GM12878 (cell line): ENCODE measurements around the gene TMEM140. TPM values are rescaled to one million over a fixed set of nuclear protein-coding genes. Genes with fewer than 3 reads are reported as not detected.

Source experiments
- ATAC-seq: fragments of 200-7000 bp; cut with Tn5 transposase; 3 replicates; pipeline ENCODE4 v1.9.1; 2020; ENCODE audit warnings: mild to moderate bottlenecking, moderate library complexity
- BruUV-seq: library from RNA; stranded (reverse); fragments of 400-500 nt; replicated peaks from 2 replicates; lab custom pipeline; 2021; lab: Mats Ljungman, UMichigan
- CTCF ChIA-PET: fragments of 300-600 bp; sonication (Branson Sonifier 250); formaldehyde crosslinking; extraction: SDS; loops from one replicate; lab custom pipeline; 2021; ENCODE audit warnings: inconsistent platforms; lab: Yijun Ruan, JAX
- POLR2A ChIA-PET: fragments of 350-600 bp; formaldehyde crosslinking; extraction: SDS; loops from one replicate; lab custom pipeline; 2021; ENCODE audit warnings: inconsistent platforms; lab: Charles Lee
- RAD21 ChIA-PET: fragments of 300-600 bp; sonication (Branson Sonifier 250); formaldehyde crosslinking; loops from one replicate; lab custom pipeline; 2023; ENCODE audit warnings: antibody characterized with exemption; ENCODE audit not compliant: unreplicated experiment; lab: Charles Lee
- SMC1A ChIA-PET: fragments of 300-600 bp; sonication (Branson Sonifier 250); formaldehyde crosslinking; loops from one replicate; lab custom pipeline; 2023; ENCODE audit not compliant: unreplicated experiment, uncharacterized antibody; lab: Charles Lee
- DNase-seq: peaks from one replicate; pipeline ENCODE4 v3.0.0-alpha.2; 2011; ENCODE audit warnings: low read depth, low spot score
- FAIRE-seq: peaks from 3 replicates; lab custom pipeline; 2011; peaks lifted over from hg19 to GRCh38; lab: Jason Lieb, UNC
- H2AFZ ChIP-seq: 2 replicates; pipeline ENCODE4 v1.6.0; 2011; ENCODE audit warnings: low read depth, low read length, control low read depth; ENCODE audit not compliant: control insufficient read depth
- H3K27ac ChIP-seq: 2 replicates; pipeline ENCODE4 v1.5.1; 2011; ENCODE audit warnings: control low read depth; ENCODE audit not compliant: control insufficient read depth, insufficient read depth
- H3K27me3 ChIP-seq, 2 experiments: replicated peaks in 1 of 2; 2 replicates each; pipeline versions ENCODE4 v1.6.0 to v1.6.1; 2011; ENCODE audit warnings: low read length in 1 of 2; ENCODE audit not compliant: control insufficient read depth in 2 of 2, insufficient read depth in 2 of 2
- H3K36me3 ChIP-seq, 2 experiments: 2 replicates each; pipeline ENCODE4 v1.5.1; 2011; ENCODE audit warnings: low read length in 1 of 2; ENCODE audit not compliant: control insufficient read depth in 2 of 2, insufficient read depth in 2 of 2
- H3K4me1 ChIP-seq: 2 replicates; pipeline ENCODE4 v1.6.1; 2011; ENCODE audit warnings: mild to moderate bottlenecking, low read length, moderate library complexity, mixed read lengths; ENCODE audit not compliant: control insufficient read depth, insufficient read depth
- H3K4me2 ChIP-seq: 2 replicates; pipeline ENCODE4 v1.6.0; 2011; ENCODE audit warnings: control low read depth; ENCODE audit not compliant: control insufficient read depth, insufficient read depth
- H3K4me3 ChIP-seq: fragments of 200-600 bp; sonication (generic); 2 replicates; pipeline ENCODE4 v1.5.1; 2016
- H3K79me2 ChIP-seq: 2 replicates; pipeline ENCODE4 v1.6.0; 2011; ENCODE audit warnings: low read length; ENCODE audit not compliant: control insufficient read depth, insufficient read depth
- H3K9ac ChIP-seq: 2 replicates; pipeline ENCODE4 v1.8.0; 2011; ENCODE audit warnings: low read length, control low read depth, mixed read lengths; ENCODE audit not compliant: control insufficient read depth, insufficient read depth
- H3K9me3 ChIP-seq: replicated peaks from 3 replicates; pipeline ENCODE4 v1.5.1; 2011; ENCODE audit warnings: mild to moderate bottlenecking, low read length; ENCODE audit not compliant: control insufficient read depth, insufficient read depth
- H4K20me1 ChIP-seq: 2 replicates; pipeline ENCODE4 v1.6.0; 2011; ENCODE audit not compliant: control insufficient read depth, insufficient read depth
- POLR2A ChIP-seq: IDR thresholded peaks from 2 replicates; pipeline ENCODE4 v1.6.1; 2011; ENCODE audit warnings: low read depth, mild to moderate bottlenecking, low read length
- POLR2AphosphoS2 ChIP-seq: IDR thresholded peaks from 2 replicates; pipeline ENCODE4 v1.6.1; 2011; ENCODE audit warnings: low read depth, mild to moderate bottlenecking, low read length, improper control_type of control experiment, moderate library complexity
- POLR2AphosphoS5 ChIP-seq: IDR thresholded peaks from 2 replicates; pipeline ENCODE4 v1.6.1; 2011; ENCODE audit warnings: mild to moderate bottlenecking, low read length, inconsistent platforms
- WGBS: methylation state at CpG from one replicate; pipeline ENCODE4 v1.1.6; 2016; ENCODE audit warnings: low lambda C conversion rate; ENCODE audit not compliant: insufficient replicate concordance, insufficient coverage; ENCODE audit errors: missing lambda C conversion rate; 5-methylcytosine and 5-hydroxymethylcytosine counted together
- in situ Hi-C: fragments of 300-500 bp; cut with MboI; formaldehyde crosslinking; loops from 9 replicates; pipeline ENCODE4 v1.14.3; 2018; ENCODE audit warnings: mixed read lengths
- intact Hi-C: fragments of 100-400 bp; cut with micrococcal nuclease; formaldehyde crosslinking; loops from one replicate; pipeline ENCODE4 v1.14.2; 2022; ENCODE audit not compliant: unreplicated experiment
- polyA plus RNA-seq, 11 experiments: library from polyadenylated mRNA; depleted of rRNA in 4 of 11; unstranded in 6 of 11; stranded (reverse) in 5 of 11; fragments of >200 nt; fragmentation: Nextera tagmentation in 4 of 11; fragmentation: Illumina TruSeq in 1 of 11; extraction: Ambion mirVana in 4 of 11; extraction: Trizol in 1 of 11; gene quantifications; 1 replicate in 1 of 11; 2 replicates in 10 of 11; pipeline versions ENCODE4 v1.2.1 to v1.2.3, GENCODE V29; 2011 to 2016; ENCODE audit warnings: inconsistent platforms in 2 of 11, missing spikeins in 2 of 11, low read depth in 1 of 11
- total RNA-seq, 4 experiments: library from RNA; depleted of rRNA in 3 of 4; stranded (reverse); fragments of >200 nt in 3 of 4; fragmentation: Illumina TruSeq in 1 of 4; extraction: Trizol in 1 of 4; gene quantifications; 2 replicates each; pipeline versions ENCODE4 v1.2.1 to v1.2.3, GENCODE V29; 2013 to 2021
- TF ChIP-seq, protein P1 (sequence below): IDR thresholded peaks from 2 replicates; pipeline ENCODE4 v1.6.1; 2012; ENCODE audit warnings: improper control_type of control experiment, low read depth, low read length; ENCODE audit not compliant: insufficient replicate concordance

The TMEM140 gene
- total and polyA plus RNA-seq, 10 of the 15 experiments (the other 5 are each of a cell fraction or from before 2014, with no cell fraction given) = 0.85 to 20.7 (median 3.3) TPM

DNA sequence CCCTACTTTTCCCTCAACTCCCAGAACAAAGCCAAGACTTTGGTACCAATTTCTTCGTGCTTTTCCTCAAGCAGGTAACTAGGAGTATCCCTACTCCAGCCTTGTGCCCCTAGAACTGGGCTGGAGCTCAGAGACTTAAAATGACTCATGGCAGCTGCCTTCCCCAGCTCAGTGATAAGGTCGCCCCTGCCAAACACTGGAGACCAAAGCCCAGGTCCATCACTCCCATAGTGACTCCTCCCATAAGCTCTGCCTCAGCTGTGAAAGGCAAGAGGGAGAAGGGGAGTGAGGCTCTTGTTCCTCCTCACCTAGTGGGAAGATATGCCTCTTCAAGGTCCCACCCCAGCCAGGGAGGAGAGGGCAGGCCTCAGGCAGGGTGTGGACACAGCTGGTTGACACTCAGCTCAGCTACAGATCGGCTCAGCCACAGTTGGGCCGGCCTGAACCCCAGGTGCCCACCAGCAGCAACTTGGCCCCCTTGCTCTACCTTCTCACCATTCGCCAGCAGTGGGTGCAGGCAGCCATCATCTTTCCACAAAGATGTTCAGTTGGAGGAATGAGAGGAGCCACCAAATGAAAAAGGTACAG is 36.5 kb downstream of the TMEM140 start:
- in situ Hi-C loops = no loop called here

More for the DNA sequence above, 36.5 kb downstream of the TMEM140 start:
- H3K4me3 ChIP-seq = no peak overlapping the region
- H3K79me2 ChIP-seq = peaks cover 34% of the 10 kb centered on the region
- intact Hi-C loops = no loop called here
- ATAC-seq (no peak), FAIRE-seq (no peak), DNase-seq (no peak)
- 0 out of 2 replicates have a peak, but pooled peaks have one; percentile 41 for TF ChIP-seq POLR2A
- TF ChIP-seq POLR2AphosphoS2 = 0 out of 2 replicates have a peak, but pooled peaks have one; percentile 29
- TF ChIP-seq, protein P1, sequence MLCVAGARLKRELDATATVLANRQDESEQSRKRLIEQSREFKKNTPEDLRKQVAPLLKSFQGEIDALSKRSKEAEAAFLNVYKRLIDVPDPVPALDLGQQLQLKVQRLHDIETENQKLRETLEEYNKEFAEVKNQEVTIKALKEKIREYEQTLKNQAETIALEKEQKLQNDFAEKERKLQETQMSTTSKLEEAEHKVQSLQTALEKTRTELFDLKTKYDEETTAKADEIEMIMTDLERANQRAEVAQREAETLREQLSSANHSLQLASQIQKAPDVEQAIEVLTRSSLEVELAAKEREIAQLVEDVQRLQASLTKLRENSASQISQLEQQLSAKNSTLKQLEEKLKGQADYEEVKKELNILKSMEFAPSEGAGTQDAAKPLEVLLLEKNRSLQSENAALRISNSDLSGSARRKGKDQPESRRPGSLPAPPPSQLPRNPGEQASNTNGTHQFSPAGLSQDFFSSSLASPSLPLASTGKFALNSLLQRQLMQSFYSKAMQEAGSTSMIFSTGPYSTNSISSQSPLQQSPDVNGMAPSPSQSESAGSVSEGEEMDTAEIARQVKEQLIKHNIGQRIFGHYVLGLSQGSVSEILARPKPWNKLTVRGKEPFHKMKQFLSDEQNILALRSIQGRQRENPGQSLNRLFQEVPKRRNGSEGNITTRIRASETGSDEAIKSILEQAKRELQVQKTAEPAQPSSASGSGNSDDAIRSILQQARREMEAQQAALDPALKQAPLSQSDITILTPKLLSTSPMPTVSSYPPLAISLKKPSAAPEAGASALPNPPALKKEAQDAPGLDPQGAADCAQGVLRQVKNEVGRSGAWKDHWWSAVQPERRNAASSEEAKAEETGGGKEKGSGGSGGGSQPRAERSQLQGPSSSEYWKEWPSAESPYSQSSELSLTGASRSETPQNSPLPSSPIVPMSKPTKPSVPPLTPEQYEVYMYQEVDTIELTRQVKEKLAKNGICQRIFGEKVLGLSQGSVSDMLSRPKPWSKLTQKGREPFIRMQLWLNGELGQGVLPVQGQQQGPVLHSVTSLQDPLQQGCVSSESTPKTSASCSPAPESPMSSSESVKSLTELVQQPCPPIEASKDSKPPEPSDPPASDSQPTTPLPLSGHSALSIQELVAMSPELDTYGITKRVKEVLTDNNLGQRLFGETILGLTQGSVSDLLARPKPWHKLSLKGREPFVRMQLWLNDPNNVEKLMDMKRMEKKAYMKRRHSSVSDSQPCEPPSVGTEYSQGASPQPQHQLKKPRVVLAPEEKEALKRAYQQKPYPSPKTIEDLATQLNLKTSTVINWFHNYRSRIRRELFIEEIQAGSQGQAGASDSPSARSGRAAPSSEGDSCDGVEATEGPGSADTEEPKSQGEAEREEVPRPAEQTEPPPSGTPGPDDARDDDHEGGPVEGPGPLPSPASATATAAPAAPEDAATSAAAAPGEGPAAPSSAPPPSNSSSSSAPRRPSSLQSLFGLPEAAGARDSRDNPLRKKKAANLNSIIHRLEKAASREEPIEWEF = no peak
- TF ChIP-seq POLR2AphosphoS5 = peak; percentile 47; the same call in 1 of the 2 replicates
- H2AFZ ChIP-seq = no peak overlapping the region
- peaks cover 24 to 53% of the 10 kb centered on the region in 2 experiments for H3K36me3 ChIP-seq
- H3K4me1 ChIP-seq = peaks cover 31% of the 10 kb centered on the region
- no peak overlapping the region for H3K27ac ChIP-seq
- H3K4me2 ChIP-seq = no peak overlapping the region
- no peaks in the 10 kb centered on the region for H4K20me1 ChIP-seq
- POLR2A ChIA-PET = interaction anchor here (9.3 to 9.9 kb wide), 2 partner anchors 11 to 22 kb away, joined by 155 to 299 read pairs; partner anchors contain the start of genes CYREN and WDR91
- H3K9me3 ChIP-seq = peaks cover 31% of the 10 kb centered on the region
- no peaks in the 10 kb centered on the region for H3K27me3 ChIP-seq
- WGBS = 95% methylated on average over 5 of the region's 5 CpGs
- no peak overlapping the region for H3K9ac ChIP-seq
- RAD21 ChIA-PET = interaction anchor here (0.7 to 8.4 kb wide), 2 partner anchors 11 to 196 kb away, joined by 3 to 146 read pairs; partner anchors contain the start of gene CYREN
- CTCF ChIA-PET = interaction anchor here (8.5 to 10.2 kb wide), 2 partner anchors 12 to 22 kb away, joined by 108 to 135 read pairs; partner anchors contain the start of genes CYREN and WDR91
- SMC1A ChIA-PET = interaction anchor here (1.1 to 9.3 kb wide), 3 partner anchors 10 to 22 kb away, joined by 3 to 251 read pairs (median 135); partner anchors contain the start of genes CYREN and WDR91
- no TSS peak for BruUV-seq
